ENCODE measurements around the gene ABHD12. TPM values are rescaled to one million over a fixed set of nuclear protein-coding genes. Genes with fewer than 3 reads are reported as not detected.

Gene ABHD12
- polyA plus RNA-seq, 4 donors: 28.0 to 93.9 (median 54.9) TPM

GRCh38 chr20:25256226-25256859, 134.3 kb downstream of the ABHD12 start:
- FAIRE-seq (no peak), DNase-seq (no peak)
- H3K9me3 ChIP-seq (ENCODE audit: control insufficient read depth in 2 of 2, insufficient read depth in 1 of 2, low read depth in 1 of 2, low read length in 1 of 2): no peaks in the 10 kb centered on the region
- peaks cover 2 to 32% (median 2%) of the 10 kb centered on the region in 3 donors for H3K4me1 ChIP-seq (ENCODE audit: control insufficient read depth in 3 of 3, insufficient read depth in 2 of 3, low read depth in 1 of 3, low read length in 2 of 3)
- no peak overlapping the region for H3K4me3 ChIP-seq (ENCODE audit: low read depth in 1 of 3, low read length in 3 of 3)
- H3K36me3 ChIP-seq (ENCODE audit: control insufficient read depth in 3 of 3, insufficient read depth in 2 of 3, low read depth in 1 of 3, low read length in 3 of 3): peaks cover 0 to 36% (median 2%) of the 10 kb centered on the region in 3 donors
- no peaks in the 10 kb centered on the region for H3K27me3 ChIP-seq (ENCODE audit: control insufficient read depth in 3 of 3, insufficient read depth in 3 of 3, low read length in 3 of 3)
- H3K27ac ChIP-seq (ENCODE audit: low read depth in 1 of 3, low read length in 2 of 3): no peak overlapping the region
- WGBS, 3 donors: 90 to 97% (median 91%) methylated on average over 5 of the region's 5 CpGs

GRCh38 chr20:25254986-25255680, 135.5 kb downstream of the ABHD12 start:
- no peak overlapping the region for H3K4me3 ChIP-seq (ENCODE audit: low read depth in 1 of 3, low read length in 3 of 3)
- 82 to 86% (median 84%) methylated on average over 12 of the region's 12 CpGs for WGBS, 3 donors
- FAIRE-seq (no peak), DNase-seq (peak in 1 of 2 donors; percentile 75)
- no peaks in the 10 kb centered on the region for H3K27me3 ChIP-seq (ENCODE audit: control insufficient read depth in 3 of 3, insufficient read depth in 3 of 3, low read length in 3 of 3)
- no peaks in the 10 kb centered on the region for H3K9me3 ChIP-seq (ENCODE audit: control insufficient read depth in 2 of 2, insufficient read depth in 1 of 2, low read depth in 1 of 2, low read length in 1 of 2)
- H3K27ac ChIP-seq (ENCODE audit: low read depth in 1 of 3, low read length in 2 of 3): no peak overlapping the region
- H3K36me3 ChIP-seq (ENCODE audit: control insufficient read depth in 3 of 3, insufficient read depth in 2 of 3, low read depth in 1 of 3, low read length in 3 of 3): peaks cover 0 to 30% (median 2%) of the 10 kb centered on the region in 3 donors
- H3K4me1 ChIP-seq (ENCODE audit: control insufficient read depth in 3 of 3, insufficient read depth in 2 of 3, low read depth in 1 of 3, low read length in 2 of 3): peaks cover 2 to 26% (median 2%) of the 10 kb centered on the region in 3 donors

GRCh38 chr20:25254571-25254970, 136.1 kb downstream of the ABHD12 start:
- FAIRE-seq: no peak
- Histone ChIP-seq H3K36me3 (ENCODE audit: control insufficient read depth in 3 of 3, insufficient read depth in 2 of 3, low read depth in 1 of 3, low read length in 3 of 3) (peaks cover 0 to 28% (median 0%) of the 10 kb centered on the region in 3 donors), H3K4me1 (ENCODE audit: control insufficient read depth in 3 of 3, insufficient read depth in 2 of 3, low read depth in 1 of 3, low read length in 2 of 3) (peaks cover 2 to 26% (median 2%) of the 10 kb centered on the region in 3 donors), H3K9me3 (ENCODE audit: control insufficient read depth in 2 of 2, insufficient read depth in 1 of 2, low read depth in 1 of 2, low read length in 1 of 2) (no peaks in the 10 kb centered on the region), H3K27me3 (ENCODE audit: control insufficient read depth in 3 of 3, insufficient read depth in 3 of 3, low read length in 3 of 3) (no peaks in the 10 kb centered on the region), H3K4me3 (ENCODE audit: low read depth in 1 of 3, low read length in 3 of 3) (no peak overlapping the region), H3K27ac (ENCODE audit: low read depth in 1 of 3, low read length in 2 of 3) (no peak overlapping the region)
- WGBS, 3 donors: 61 to 66% (median 65%) methylated on average over 5 of the region's 5 CpGs
- DNase-seq: no peak

- no peaks in the 10 kb centered on the region for H3K27me3 ChIP-seq (ENCODE audit: control insufficient read depth in 3 of 3, insufficient read depth in 3 of 3, low read length in 3 of 3)
- DNase-seq: no peak
- H3K4me3 ChIP-seq (ENCODE audit: low read depth in 1 of 3, low read length in 3 of 3): no peak overlapping the region
- H3K36me3 ChIP-seq (ENCODE audit: control insufficient read depth in 3 of 3, insufficient read depth in 2 of 3, low read depth in 1 of 3, low read length in 3 of 3): peaks cover 0 to 20% (median 0%) of the 10 kb centered on the region in 3 donors
- FAIRE-seq: no peak
- WGBS, 3 donors: 86 to 91% (median 90%) methylated on average over 11 of the region's 11 CpGs
- H3K4me1 ChIP-seq (ENCODE audit: control insufficient read depth in 3 of 3, insufficient read depth in 2 of 3, low read depth in 1 of 3, low read length in 2 of 3): peaks cover 2 to 32% (median 3%) of the 10 kb centered on the region in 3 donors
- no peaks in the 10 kb centered on the region for H3K9me3 ChIP-seq (ENCODE audit: control insufficient read depth in 2 of 2, insufficient read depth in 1 of 2, low read depth in 1 of 2, low read length in 1 of 2)
- H3K27ac ChIP-seq (ENCODE audit: low read depth in 1 of 3, low read length in 2 of 3): peak overlapping the region in 1 of 3 donors; percentile 71
Observed at GRCh38 chr20:25253606-25254275, 136.9 kb downstream of the ABHD12 start.

- DNase-seq (peak; percentile 64 to 65), FAIRE-seq (no peak)
- Histone ChIP-seq H3K36me3 (ENCODE audit: control insufficient read depth in 3 of 3, insufficient read depth in 2 of 3, low read depth in 1 of 3, low read length in 3 of 3) (peaks cover 0 to 20% (median 0%) of the 10 kb centered on the region in 3 donors), H3K4me3 (ENCODE audit: low read depth in 1 of 3, low read length in 3 of 3) (no peak overlapping the region), H3K9me3 (ENCODE audit: control insufficient read depth in 2 of 2, insufficient read depth in 1 of 2, low read depth in 1 of 2, low read length in 1 of 2) (no peaks in the 10 kb centered on the region), H3K4me1 (ENCODE audit: control insufficient read depth in 3 of 3, insufficient read depth in 2 of 3, low read depth in 1 of 3, low read length in 2 of 3) (peaks cover 2 to 26% (median 3%) of the 10 kb centered on the region in 3 donors), H3K27ac (ENCODE audit: low read depth in 1 of 3, low read length in 2 of 3) (peak overlapping the region in 2 of 3 donors; percentile 40 to 71), H3K27me3 (ENCODE audit: control insufficient read depth in 3 of 3, insufficient read depth in 3 of 3, low read length in 3 of 3) (no peaks in the 10 kb centered on the region)
- WGBS, 3 donors: 16 to 69% (median 42%) methylated on average over 6 of the region's 6 CpGs
Observed at GRCh38 chr20:25252686-25253421, 137.8 kb downstream of the ABHD12 start.

GRCh38 chr20:25252230-25252651, 138.4 kb downstream of the ABHD12 start:
- WGBS, 3 donors: 32 to 62% (median 45%) methylated on average over 6 of the region's 6 CpGs
- Histone ChIP-seq H3K27me3 (ENCODE audit: control insufficient read depth in 3 of 3, insufficient read depth in 3 of 3, low read length in 3 of 3) (no peaks in the 10 kb centered on the region), H3K9me3 (ENCODE audit: control insufficient read depth in 2 of 2, insufficient read depth in 1 of 2, low read depth in 1 of 2, low read length in 1 of 2) (no peaks in the 10 kb centered on the region), H3K4me1 (ENCODE audit: control insufficient read depth in 3 of 3, insufficient read depth in 2 of 3, low read depth in 1 of 3, low read length in 2 of 3) (peaks cover 2 to 22% (median 3%) of the 10 kb centered on the region in 3 donors), H3K27ac (ENCODE audit: low read depth in 1 of 3, low read length in 2 of 3) (peak overlapping the region in 1 of 3 donors; percentile 71), H3K4me3 (ENCODE audit: low read depth in 1 of 3, low read length in 3 of 3) (no peak overlapping the region), H3K36me3 (ENCODE audit: control insufficient read depth in 3 of 3, insufficient read depth in 2 of 3, low read depth in 1 of 3, low read length in 3 of 3) (peaks cover 0 to 19% (median 0%) of the 10 kb centered on the region in 3 donors)
- DNase-seq (peak; percentile 39 to 44), FAIRE-seq (no peak)

GRCh38 chr20:25251558-25251957, 139.1 kb downstream of the ABHD12 start:
- Histone ChIP-seq H3K4me3 (ENCODE audit: low read depth in 1 of 3, low read length in 3 of 3) (no peak overlapping the region), H3K4me1 (ENCODE audit: control insufficient read depth in 3 of 3, insufficient read depth in 2 of 3, low read depth in 1 of 3, low read length in 2 of 3) (peaks cover 2 to 22% (median 3%) of the 10 kb centered on the region in 3 donors), H3K27me3 (ENCODE audit: control insufficient read depth in 3 of 3, insufficient read depth in 3 of 3, low read length in 3 of 3) (no peaks in the 10 kb centered on the region), H3K9me3 (ENCODE audit: control insufficient read depth in 2 of 2, insufficient read depth in 1 of 2, low read depth in 1 of 2, low read length in 1 of 2) (no peaks in the 10 kb centered on the region), H3K36me3 (ENCODE audit: control insufficient read depth in 3 of 3, insufficient read depth in 2 of 3, low read depth in 1 of 3, low read length in 3 of 3) (peaks cover 0 to 16% (median 0%) of the 10 kb centered on the region in 3 donors), H3K27ac (ENCODE audit: low read depth in 1 of 3, low read length in 2 of 3) (no peak overlapping the region)
- no peak for DNase-seq
- WGBS, 3 donors: 85 to 92% (median 87%) methylated on average over 4 of the region's 4 CpGs
- FAIRE-seq: no peak

GRCh38 chr20:25251019-25251418, 139.6 kb downstream of the ABHD12 start:
- Histone ChIP-seq H3K4me1 (ENCODE audit: control insufficient read depth in 3 of 3, insufficient read depth in 2 of 3, low read depth in 1 of 3, low read length in 2 of 3) (peaks cover 2 to 25% (median 3%) of the 10 kb centered on the region in 3 donors), H3K4me3 (ENCODE audit: low read depth in 1 of 3, low read length in 3 of 3) (no peak overlapping the region), H3K27ac (ENCODE audit: low read depth in 1 of 3, low read length in 2 of 3) (no peak overlapping the region), H3K9me3 (ENCODE audit: control insufficient read depth in 2 of 2, insufficient read depth in 1 of 2, low read depth in 1 of 2, low read length in 1 of 2) (no peaks in the 10 kb centered on the region), H3K27me3 (ENCODE audit: control insufficient read depth in 3 of 3, insufficient read depth in 3 of 3, low read length in 3 of 3) (no peaks in the 10 kb centered on the region), H3K36me3 (ENCODE audit: control insufficient read depth in 3 of 3, insufficient read depth in 2 of 3, low read depth in 1 of 3, low read length in 3 of 3) (peaks cover 0 to 14% (median 0%) of the 10 kb centered on the region in 3 donors)
- DNase-seq (no peak), FAIRE-seq (no peak)
- 91 to 98% (median 95%) methylated on average over 9 of the region's 9 CpGs for WGBS, 3 donors
